HK-2 (cell line): ENCODE data around the gene LYL1.

Experiments used
- DNase-seq: peaks from one replicate; pipeline ENCODE4 v3.0.0-alpha.2; 2018; ENCODE audit not compliant: unreplicated experiment

LYL1 gene

DNA sequence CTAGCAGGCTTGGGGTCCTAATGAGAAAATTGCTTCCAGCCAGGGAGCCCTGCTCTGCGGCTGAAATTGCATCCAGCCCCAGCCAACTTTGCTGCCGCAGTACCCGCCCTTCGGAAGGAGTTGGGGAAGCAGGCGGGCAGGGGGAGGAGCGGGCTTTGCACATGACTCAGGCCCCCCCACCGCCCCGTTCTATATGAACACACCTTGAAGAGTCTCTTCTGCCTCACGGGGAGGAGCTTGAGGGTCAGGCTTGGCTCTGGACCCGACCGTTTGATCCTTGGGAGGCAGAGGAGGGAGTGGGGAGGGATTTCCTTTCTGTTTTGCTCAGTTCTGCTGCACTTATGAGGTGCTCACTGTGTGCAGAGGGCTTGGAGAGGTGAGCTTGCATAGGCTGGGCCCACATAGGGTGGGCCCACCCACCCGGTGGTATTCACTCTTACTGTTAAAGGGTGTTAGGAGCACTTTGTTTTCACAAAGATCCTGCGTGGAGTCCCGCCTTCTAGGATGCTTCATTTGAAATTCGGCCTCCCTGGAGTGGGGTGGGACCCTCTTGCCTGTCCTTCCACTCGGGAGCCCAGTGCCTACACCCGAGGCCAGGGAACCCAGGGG, 46.5 kb downstream of the LYL1 start:
- peak; percentile 93 for DNase-seq

DNA sequence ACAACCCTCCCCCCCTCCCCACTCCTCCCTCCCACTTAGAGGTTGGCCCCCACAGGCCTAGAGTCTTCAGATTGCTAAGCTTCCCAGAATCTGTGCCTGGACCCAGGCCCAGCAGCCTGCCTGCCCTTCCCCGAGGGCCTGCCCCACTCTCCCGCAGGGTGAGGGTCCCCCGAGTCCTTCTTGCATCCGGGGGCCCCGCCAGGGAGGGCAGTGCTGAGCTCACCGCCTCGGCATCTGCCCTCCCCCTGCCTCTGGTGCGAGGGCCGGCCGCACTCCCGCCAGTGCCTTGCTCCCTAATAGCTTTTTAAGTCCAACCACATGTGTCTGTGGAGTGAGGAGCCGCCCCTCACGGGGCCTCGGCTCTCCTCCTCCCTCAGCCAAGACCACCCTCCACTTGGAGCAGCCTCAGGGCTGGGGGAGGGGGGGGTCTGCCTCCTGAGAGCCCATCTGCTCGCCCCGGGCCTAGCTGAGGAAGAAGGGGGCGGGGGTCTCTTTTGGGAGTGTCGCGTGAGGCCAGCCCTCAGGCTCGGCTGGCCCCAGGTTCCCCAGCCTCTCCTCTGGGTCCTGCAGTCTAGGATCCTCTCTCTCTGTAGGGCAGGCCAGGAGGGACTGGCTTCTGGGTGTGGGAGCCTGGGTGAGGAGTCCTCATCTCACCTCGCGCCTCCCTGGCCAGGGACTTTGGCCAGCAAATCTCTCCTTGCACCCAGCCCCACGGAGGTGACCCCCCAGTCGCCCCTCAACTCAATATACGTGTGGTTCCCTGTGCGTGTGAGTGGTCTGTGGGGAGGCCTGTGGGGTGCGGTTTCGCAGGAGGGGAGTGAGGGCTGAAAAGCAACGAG, 47.2 kb downstream of the LYL1 start:
- peak; percentile 83 for DNase-seq

DNA sequence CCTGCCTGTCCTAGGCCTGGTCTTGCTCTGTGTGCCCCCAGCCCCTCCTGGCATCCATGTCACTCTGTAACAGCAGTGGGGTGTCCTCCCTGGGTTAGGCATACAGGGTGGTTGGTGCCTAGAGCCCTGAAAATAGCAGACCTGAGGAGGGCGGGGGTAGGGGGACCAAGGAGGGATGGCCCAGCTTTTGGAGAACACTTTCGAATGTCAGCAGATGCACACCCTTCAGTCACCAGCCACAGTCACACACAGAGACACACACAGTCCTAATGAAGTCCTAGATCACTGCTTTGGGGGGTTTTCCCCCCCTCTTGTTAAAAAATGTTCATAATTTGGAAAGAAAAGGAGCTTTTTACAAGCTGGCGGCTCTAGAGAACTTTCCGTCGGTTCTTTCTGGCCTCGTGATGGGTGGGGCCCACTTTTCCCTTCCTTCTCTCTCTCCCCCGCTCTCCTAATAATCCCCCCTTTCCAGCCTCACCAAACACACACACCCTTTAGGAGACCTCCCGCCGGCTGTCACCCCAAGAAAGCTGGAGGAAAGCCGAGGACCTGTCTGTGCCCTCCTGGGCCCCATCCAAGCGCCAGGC, 47.9 kb downstream of the LYL1 start:
- no peak for DNase-seq

DNA sequence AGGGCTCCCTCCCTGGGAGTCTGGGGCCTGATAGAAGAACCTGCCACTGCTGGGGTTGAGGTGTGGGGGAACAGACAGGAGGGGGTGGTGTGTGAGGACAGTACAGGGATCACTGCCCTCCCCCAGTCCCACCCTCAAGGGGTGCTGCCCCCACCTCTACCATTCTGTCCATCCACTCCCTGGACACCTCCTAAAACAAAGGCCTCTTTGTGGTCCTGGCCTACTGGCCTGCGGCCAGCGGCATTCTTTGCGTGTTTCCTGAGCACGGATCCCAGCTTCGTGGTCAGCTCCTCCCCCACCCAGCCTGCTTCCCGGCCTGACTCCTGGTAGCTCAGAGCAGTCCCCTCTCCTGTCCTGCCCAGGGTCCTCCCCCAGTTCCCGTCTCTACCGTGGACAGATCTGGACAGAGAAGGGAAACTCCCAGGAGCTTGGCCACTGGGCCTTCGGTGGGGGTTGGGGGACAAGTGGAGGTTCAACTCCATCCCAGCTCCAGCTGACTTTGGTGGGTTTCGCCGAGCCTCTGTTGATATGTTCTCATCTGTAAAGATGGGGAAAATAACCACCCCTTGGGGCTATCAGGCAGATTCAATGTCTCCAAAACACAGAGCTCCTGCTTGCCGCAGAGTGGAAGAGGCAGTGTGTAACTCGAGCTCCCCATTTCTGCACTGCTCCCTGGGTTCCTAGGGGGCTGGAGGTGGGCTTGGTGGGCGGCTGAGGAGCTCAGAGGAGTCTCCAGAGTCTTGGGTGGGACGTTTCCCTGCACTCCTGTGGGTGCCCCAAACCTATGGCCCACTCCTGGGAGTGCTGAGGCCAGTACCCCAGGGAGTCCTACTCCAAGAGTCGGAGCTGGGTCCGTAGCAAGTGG, 48.7 kb downstream of the LYL1 start:
- DNase-seq = peak; percentile 93

DNA sequence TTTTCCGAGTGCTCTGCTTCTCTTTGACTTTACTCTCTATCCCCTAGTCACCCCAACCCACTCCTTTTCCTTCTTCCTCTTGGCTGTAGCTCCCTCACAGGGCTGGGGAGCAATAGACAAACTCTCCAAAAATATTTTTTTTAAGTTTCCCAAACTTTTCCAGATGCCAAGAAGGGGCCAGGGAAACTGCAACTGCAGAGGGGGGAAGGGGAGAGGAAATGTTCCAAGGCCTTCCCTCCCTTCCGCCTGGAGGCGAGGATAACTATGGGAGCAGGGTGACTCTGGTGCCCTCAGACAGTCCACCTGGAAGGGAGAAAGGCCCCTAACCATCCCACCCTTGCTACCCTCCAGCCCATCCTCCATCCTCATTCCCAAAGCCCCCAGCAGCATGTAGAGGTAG, 49.4 kb downstream of the LYL1 start:
- DNase-seq = no peak

DNA sequence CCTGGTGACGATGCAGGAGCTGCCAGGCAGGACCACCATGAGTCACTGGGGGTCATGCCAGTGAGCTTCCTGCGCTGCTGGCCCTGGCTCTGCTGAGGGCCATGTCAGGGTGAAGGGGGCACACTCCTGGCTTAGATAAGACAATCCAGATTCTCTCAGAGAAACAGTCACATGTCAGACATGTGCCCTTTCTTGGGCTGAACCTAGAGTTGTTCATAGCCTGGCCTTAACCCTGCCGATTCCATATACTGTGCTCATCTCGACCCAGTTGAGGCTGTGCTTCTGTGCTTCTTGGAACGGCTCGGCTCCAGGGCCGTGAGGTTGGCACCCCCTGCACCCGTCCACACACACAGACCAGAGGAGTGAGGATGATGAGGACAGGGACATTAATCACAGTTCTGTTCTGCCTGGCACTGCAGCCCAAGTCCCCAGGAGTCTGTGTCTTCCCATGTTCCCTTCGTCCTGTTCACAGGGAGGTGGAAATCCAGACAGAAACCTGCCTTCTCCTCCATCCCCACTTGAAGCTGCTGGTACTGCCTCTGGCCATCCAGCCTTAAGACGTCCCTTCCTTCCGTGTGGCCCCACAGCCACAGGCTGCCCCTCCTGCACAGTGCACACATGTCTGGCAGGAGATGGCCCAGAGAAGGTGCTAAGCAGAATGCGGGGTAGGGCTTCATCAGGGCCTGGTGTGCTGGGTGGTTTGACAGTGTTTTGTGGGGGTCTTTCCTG, 50.0 kb downstream of the LYL1 start:
- DNase-seq = no peak

DNA sequence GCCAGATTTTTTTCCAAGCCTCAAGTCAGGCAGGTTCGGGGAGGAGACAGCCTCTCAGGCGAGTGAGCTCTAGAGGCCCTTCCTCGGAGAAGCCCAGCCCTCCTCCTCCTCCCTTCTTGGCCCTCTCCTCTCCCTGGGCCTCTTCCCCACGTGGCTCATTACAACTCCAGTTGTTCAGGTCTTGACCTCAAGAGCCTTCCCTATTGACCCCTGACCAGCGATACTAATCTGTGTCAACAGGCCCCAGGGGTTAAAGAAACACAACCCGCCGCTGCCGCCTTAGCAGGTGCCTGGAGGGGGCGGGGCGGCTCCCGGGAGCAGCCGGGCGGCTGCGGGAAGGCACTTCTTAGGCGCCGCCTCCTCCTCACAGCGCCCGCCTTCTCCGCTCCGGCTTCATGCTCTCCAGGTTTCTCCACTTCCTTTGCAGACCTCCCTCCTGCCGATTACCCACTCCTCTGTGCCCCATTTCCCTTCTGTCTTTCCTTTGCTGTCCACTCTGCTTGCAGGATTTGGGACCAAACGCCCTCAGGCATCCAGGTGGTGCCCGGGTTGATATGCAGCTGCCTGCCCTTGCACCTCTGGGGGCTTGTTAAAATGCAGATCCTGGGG, 51.0 kb downstream of the LYL1 start:
- peak; percentile 66 for DNase-seq

DNA sequence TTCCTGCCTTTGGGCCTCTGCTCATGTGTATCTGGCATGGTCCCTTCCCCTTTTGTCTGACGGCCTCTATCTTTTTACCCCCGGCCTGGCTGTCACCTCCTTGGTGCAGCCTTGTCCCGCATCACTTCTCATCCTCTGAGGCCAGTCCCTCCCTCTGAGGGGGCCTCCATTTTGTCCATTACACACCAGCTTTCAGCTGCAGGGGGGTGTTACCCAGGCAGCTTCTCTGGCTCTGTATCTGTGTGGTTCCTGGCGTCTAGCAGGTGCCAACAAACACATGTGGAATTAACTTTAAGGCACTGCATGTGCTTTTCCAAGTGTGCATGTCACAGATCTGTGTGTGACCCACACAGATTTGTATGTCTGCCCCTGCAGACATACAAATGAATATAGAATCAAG, 52.4 kb downstream of the LYL1 start:
- DNase-seq = no peak
